Upper lobe of right lung (tissue), 1 donor: ENCODE data around the gene S100Z. TPM values are rescaled to one million over a fixed set of nuclear protein-coding genes. Genes with fewer than 3 reads are reported as not detected.

Source experiments
- ATAC-seq: fragments of 200-7000 bp; cut with Tn5 transposase; one replicate; pipeline ENCODE4 v1.9.1; 2020; ENCODE audit warnings: mild to moderate bottlenecking, moderate library complexity
- DNase-seq: peaks from one replicate; pipeline ENCODE4 v3.0.0-alpha.2; 2020
- H3K27ac ChIP-seq: fragments of 200-600 bp; one replicate; pipeline ENCODE4 v1.8.0; 2022
- H3K27me3 ChIP-seq: fragments of 200-600 bp; one replicate; pipeline ENCODE4 v1.8.0; 2022; ENCODE audit warnings: mild to moderate bottlenecking
- H3K36me3 ChIP-seq: fragments of 200-600 bp; one replicate; pipeline ENCODE4 v1.8.0; 2022
- H3K4me1 ChIP-seq: fragments of 200-600 bp; one replicate; pipeline ENCODE4 v1.8.0; 2022
- H3K4me3 ChIP-seq: fragments of 200-600 bp; one replicate; pipeline ENCODE4 v1.8.0; 2022; ENCODE audit warnings: mild to moderate bottlenecking
- H3K9me3 ChIP-seq: fragments of 200-600 bp; one replicate; pipeline ENCODE4 v1.8.0; 2022
- CTCF ChIP-seq: fragments of 200-600 bp; IDR thresholded peaks from one replicate; pipeline ENCODE4 v1.8.0; 2022; ENCODE audit warnings: antibody characterized with exemption
- intact Hi-C: fragments of 100-400 bp; cut with DNase I; formaldehyde crosslinking; loops from one replicate; pipeline ENCODE4 v1.11.0; 2022
- total RNA-seq: library from RNA; stranded (reverse); fragmentation: NEBNext Ultra II Directional; extraction: Animal tissue kit (Norgen Biotek cat#: 25700); gene quantifications from one replicate; pipeline ENCODE4 v1.2.1, GENCODE V29; 2021
- donor health status: DM: no; HTN: yes; CAD: no; lungs with severe emphysema.

Gene S100Z
- total RNA-seq, 1 donor from 2014 or later = 0.52 TPM

- peak; percentile 22 for ATAC-seq
- no peak for DNase-seq
- Histone ChIP-seq H3K36me3 (no peaks in the 10 kb centered on the region), H3K9me3 (no peaks in the 10 kb centered on the region), H3K4me1 (no peaks in the 10 kb centered on the region), H3K27me3 (peaks cover 14% of the 10 kb centered on the region), H3K27ac (no peak overlapping the region), H3K4me3 (no peak overlapping the region)
- intact Hi-C loops = no loop called here
- TF ChIP-seq CTCF = no peak
Observed at GRCh38 chr5:76960004-76960625, 110.3 kb downstream of the S100Z start.

- Histone ChIP-seq H3K27me3 (no peaks in the 10 kb centered on the region), H3K4me1 (no peaks in the 10 kb centered on the region), H3K4me3 (no peak overlapping the region), H3K27ac (no peak overlapping the region), H3K9me3 (no peaks in the 10 kb centered on the region), H3K36me3 (no peaks in the 10 kb centered on the region)
- TF ChIP-seq CTCF = no peak
- ATAC-seq = no peak
- intact Hi-C loops = no loop called here
- DNase-seq = no peak
Observed at GRCh38 chr5:76964060-76964459, 114.2 kb downstream of the S100Z start.

Other genes starting within 250 kb of the S100Z start
- 1.2 TPM for gene F2RL2, start 226.6 kb upstream of the S100Z start, total RNA-seq
- 38.6 TPM for gene F2R, start 133.9 kb upstream of the S100Z start, total RNA-seq
- 8.0 TPM for gene F2RL1, start 31.0 kb upstream of the S100Z start, total RNA-seq
- 0.26 TPM for gene CRHBP, start 103.0 kb downstream of the S100Z start, total RNA-seq
- 22.3 TPM for gene AGGF1, start 180.4 kb downstream of the S100Z start, total RNA-seq
- gene ZBED3, start 237.3 kb downstream of the S100Z start, total RNA-seq = 14.8 TPM